ENCODE measurements around the gene TRMT2A.

TRMT2A gene

DNA sequence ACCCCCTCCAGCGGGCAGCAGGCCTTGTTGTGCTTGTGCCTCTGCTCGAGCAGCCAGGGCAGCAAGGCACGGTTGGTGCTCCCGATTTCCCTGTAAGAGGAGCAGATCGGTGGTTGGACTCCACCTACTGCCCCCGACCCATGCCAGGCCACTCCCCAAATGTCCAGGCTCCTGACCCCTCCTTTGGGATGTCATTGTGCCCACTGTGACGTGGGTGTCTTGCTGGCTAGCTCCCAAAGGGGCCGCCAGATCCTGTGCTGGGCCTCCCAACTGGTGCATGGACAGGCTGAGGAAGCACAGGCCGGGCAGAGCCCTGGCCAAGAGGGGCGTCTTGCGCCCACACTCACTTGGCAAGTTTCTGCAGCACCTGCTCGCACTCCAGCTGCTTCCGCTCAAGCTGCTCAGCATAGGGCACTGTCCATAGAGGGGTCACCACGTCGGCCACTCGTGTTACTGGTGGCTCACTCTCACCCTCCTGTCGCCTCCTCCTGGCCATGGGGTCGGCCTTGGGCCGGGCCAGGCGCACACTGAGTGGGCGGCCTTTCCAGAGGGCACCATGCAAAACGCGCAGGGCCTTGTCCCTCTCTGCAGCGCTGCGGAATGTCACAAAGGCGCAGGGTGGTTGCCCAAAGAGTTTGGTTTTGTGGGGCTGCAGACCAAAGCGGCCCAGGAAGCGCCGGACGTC is 1.2 kb downstream of the TRMT2A start, which contains the start of gene RANBP1:
Gene RANBP1 (plus strand): TSS at position 414 of the 685 bp plus-strand sequence. CDS start 81 bp downstream, at position 495.
- H2AFZ ChIP-seq (ENCODE audit: low read depth, low read length) = peak within 1 kb of the TSS; percentile 87
- peak within 1 kb of the TSS; percentile 95 for H3K27ac ChIP-seq (ENCODE audit: low read length)
- TF ChIP-seq, protein P1, sequence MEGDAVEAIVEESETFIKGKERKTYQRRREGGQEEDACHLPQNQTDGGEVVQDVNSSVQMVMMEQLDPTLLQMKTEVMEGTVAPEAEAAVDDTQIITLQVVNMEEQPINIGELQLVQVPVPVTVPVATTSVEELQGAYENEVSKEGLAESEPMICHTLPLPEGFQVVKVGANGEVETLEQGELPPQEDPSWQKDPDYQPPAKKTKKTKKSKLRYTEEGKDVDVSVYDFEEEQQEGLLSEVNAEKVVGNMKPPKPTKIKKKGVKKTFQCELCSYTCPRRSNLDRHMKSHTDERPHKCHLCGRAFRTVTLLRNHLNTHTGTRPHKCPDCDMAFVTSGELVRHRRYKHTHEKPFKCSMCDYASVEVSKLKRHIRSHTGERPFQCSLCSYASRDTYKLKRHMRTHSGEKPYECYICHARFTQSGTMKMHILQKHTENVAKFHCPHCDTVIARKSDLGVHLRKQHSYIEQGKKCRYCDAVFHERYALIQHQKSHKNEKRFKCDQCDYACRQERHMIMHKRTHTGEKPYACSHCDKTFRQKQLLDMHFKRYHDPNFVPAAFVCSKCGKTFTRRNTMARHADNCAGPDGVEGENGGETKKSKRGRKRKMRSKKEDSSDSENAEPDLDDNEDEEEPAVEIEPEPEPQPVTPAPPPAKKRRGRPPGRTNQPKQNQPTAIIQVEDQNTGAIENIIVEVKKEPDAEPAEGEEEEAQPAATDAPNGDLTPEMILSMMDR (IDR thresholded peaks at IDR 0.05; ENCODE audit: borderline replicate concordance, extremely low read depth, low read length, poor library complexity, severe bottlenecking) = no peak
- no peak for TF ChIP-seq EZH2 (IDR thresholded peaks at IDR 0.05; ENCODE audit: borderline replicate concordance, low read depth, low read length, severe bottlenecking)
- H3K36me3 ChIP-seq (ENCODE audit: insufficient read depth, low read length) = peaks cover 87% of the 10 kb centered on the region
- H3K4me2 ChIP-seq (ENCODE audit: insufficient read depth, low read length) = peak within 1 kb of the TSS; percentile 89
- H3K9me3 ChIP-seq (ENCODE audit: insufficient read depth, low read length, severe bottlenecking) = no peaks in the 10 kb centered on the region
- H4K20me1 ChIP-seq (ENCODE audit: insufficient read depth, low read length) = peaks cover 77% of the 10 kb centered on the region
- ATAC-seq (ENCODE audit: insufficient read depth, low read depth) (no peak), DNase-seq (no peak)
- H3K9ac ChIP-seq (ENCODE audit: low read depth, low read length) = peak within 1 kb of the TSS; percentile 97
- peaks cover 76% of the 10 kb centered on the region for H3K79me2 ChIP-seq (ENCODE audit: insufficient read depth, low read length)
- peaks cover 68% of the 10 kb centered on the region for H3K4me1 ChIP-seq (ENCODE audit: insufficient read depth, low read length)
- H3K27me3 ChIP-seq (ENCODE audit: insufficient read depth, low read length, poor library complexity) = no peaks in the 10 kb centered on the region
- H3K4me3 ChIP-seq (ENCODE audit: low read depth in 1 of 2, low read length in 2 of 2) = peak within 1 kb of the TSS; percentile 94 to 100

DNA sequence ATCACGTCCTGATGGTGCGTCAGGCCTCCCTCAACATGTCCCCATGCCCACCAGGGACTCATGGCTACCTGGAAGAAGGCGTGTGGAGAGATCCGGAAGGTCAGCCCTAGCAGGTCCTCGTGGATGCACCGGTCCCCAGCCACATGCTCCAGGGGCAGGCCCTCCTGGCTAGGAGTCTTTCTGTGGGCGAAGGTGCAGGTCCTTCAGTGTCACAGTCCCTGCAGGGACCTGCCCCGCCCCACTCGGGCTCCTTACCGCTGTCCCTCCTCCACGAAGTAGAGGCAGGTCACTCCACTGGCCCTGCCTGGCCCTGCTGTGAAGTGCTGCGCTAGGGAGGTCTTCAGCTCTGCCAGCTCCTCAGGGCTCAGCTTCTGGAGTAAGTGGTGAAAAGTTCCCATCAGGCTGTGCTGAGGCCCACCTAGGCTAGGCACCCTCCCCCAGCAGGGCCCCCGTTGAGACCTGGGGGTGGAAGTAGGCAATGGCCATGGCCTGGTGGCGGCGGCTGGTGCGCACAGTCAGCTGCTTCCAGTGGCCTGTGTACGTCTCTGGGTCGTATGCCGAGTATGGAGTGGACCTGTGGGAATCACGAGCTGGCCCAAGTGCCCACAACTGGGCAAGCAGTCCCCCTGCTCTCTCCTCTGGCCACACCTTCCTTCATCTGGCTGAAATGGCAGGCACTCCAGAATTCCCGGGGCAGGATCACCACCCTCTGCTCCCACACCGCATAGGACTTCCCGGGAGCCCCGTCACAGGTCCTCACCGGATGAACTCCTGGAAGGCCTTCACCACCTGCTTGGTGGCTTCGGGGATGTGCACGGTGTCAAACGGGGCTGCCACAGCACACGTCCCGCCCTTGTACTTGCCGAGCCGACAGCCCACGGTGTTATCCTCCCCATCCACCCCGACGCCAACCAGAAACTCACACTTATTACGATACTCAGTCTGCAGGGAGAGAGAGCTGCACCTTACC is 2.2 kb downstream of the TRMT2A start:
- peak overlapping the region; percentile 97 for H3K9ac ChIP-seq (ENCODE audit: low read depth, low read length)
- peak overlapping the region; percentile 89; the same call in 1 of the 2 replicates for H3K4me2 ChIP-seq (ENCODE audit: insufficient read depth, low read length)
- TF ChIP-seq, protein P1 (IDR thresholded peaks at IDR 0.05; ENCODE audit: borderline replicate concordance, extremely low read depth, low read length, poor library complexity, severe bottlenecking) = no peak
- TF ChIP-seq EZH2 (IDR thresholded peaks at IDR 0.05; ENCODE audit: borderline replicate concordance, low read depth, low read length, severe bottlenecking) = no peak
- peak overlapping the region; percentile 20; the same call in 1 of the 2 replicates for H3K27ac ChIP-seq (ENCODE audit: low read length)
- peaks cover 76% of the 10 kb centered on the region for H4K20me1 ChIP-seq (ENCODE audit: insufficient read depth, low read length)
- peaks cover 87% of the 10 kb centered on the region for H3K36me3 ChIP-seq (ENCODE audit: insufficient read depth, low read length)
- DNase-seq = no peak
- H3K27me3 ChIP-seq (ENCODE audit: insufficient read depth, low read length, poor library complexity) = no peaks in the 10 kb centered on the region
- no peak for ATAC-seq (ENCODE audit: insufficient read depth, low read depth)
- H3K9me3 ChIP-seq (ENCODE audit: insufficient read depth, low read length, severe bottlenecking) = no peaks in the 10 kb centered on the region
- H3K4me1 ChIP-seq (ENCODE audit: insufficient read depth, low read length) = peaks cover 62% of the 10 kb centered on the region
- peak overlapping the region in 1 of 2 experiments; percentile 100; a peak in 1 of 4 replicates for H3K4me3 ChIP-seq (ENCODE audit: low read depth in 1 of 2, low read length in 2 of 2)
- H2AFZ ChIP-seq (ENCODE audit: low read depth, low read length) = no peak overlapping the region
- peaks cover 65% of the 10 kb centered on the region for H3K79me2 ChIP-seq (ENCODE audit: insufficient read depth, low read length)

DNA sequence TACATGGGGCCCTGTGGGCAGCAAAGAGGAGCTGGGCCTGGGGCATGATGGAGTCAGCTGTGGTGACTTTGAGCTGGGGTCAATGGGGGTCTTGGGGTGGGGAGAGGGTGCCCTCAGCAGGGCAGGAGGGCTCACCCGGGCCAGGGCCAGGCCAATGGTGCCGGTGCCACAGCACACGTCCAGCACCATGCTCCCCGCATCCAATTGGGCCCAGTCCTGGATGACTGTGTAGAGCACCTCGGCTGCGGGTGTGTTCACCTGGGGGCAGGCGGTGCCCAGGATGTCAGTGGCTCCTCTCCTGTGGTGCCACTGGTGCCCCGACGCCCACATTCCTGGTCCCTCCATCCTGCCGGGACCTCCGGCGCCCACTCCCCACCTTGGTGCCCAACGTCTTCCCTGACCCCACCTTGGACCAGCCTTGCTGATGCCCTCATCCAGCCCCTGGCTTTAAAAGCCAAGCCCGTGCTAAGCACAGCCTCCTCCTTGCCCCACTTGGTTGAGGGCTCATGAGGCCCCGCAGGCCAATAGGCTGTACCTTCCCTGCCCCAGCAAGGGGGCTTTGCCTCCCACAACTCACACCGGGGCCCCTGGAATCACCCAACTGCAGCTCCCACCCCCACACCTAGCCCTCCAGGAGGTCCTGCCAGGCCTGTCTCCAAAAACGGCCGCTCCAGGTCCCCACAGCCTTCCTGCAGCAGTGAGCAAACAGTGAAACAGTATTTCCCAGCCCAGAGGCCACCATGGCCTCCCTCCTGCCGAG is 3.3 kb downstream of the TRMT2A start:
- no peak for TF ChIP-seq EZH2 (IDR thresholded peaks at IDR 0.05; ENCODE audit: borderline replicate concordance, low read depth, low read length, severe bottlenecking)
- TF ChIP-seq, protein P1 (IDR thresholded peaks at IDR 0.05; ENCODE audit: borderline replicate concordance, extremely low read depth, low read length, poor library complexity, severe bottlenecking) = no peak
- DNase-seq (no peak), ATAC-seq (ENCODE audit: insufficient read depth, low read depth) (no peak)
- Histone ChIP-seq H3K79me2 (ENCODE audit: insufficient read depth, low read length) (peaks cover 58% of the 10 kb centered on the region), H3K27me3 (ENCODE audit: insufficient read depth, low read length, poor library complexity) (no peaks in the 10 kb centered on the region), H2AFZ (ENCODE audit: low read depth, low read length) (no peak overlapping the region), H3K4me3 (ENCODE audit: low read depth in 1 of 2, low read length in 2 of 2) (no peak overlapping the region), H3K36me3 (ENCODE audit: insufficient read depth, low read length) (peaks cover 87% of the 10 kb centered on the region), H3K4me1 (ENCODE audit: insufficient read depth, low read length) (peaks cover 52% of the 10 kb centered on the region), H3K27ac (ENCODE audit: low read length) (no peak overlapping the region), H3K9ac (ENCODE audit: low read depth, low read length) (no peak overlapping the region), H4K20me1 (ENCODE audit: insufficient read depth, low read length) (peaks cover 74% of the 10 kb centered on the region), H3K4me2 (ENCODE audit: insufficient read depth, low read length) (peak overlapping the region; percentile 89; the same call in 1 of the 2 replicates), H3K9me3 (ENCODE audit: insufficient read depth, low read length, severe bottlenecking) (no peaks in the 10 kb centered on the region)
